HepG2 (cell line): Measurements from ENCODE around the gene TNFAIP3. TPM values are rescaled to one million over a fixed set of nuclear protein-coding genes. Genes with fewer than 3 reads are reported as not detected.

Source experiments
- ATM ChIP-seq: fragments of 450-650 bp; IDR thresholded peaks from 2 replicates; pipeline ENCODE4 v1.7.1; 2017; ENCODE audit warnings: mild to moderate bottlenecking, borderline replicate concordance
- HHEX ChIP-seq: IDR thresholded peaks from 2 replicates; pipeline ENCODE4 v1.6.1; 2016; ENCODE audit warnings: control low read depth
- MAZ ChIP-seq, 2 experiments: sonication (generic) in 1 of 2; formaldehyde crosslinking in 1 of 2; IDR thresholded peaks; 2 replicates each; pipeline versions ENCODE4 v1.5.0 to v1.6.1; 2012 to 2020; ENCODE audit warnings: low read depth in 2 of 2, mild to moderate bottlenecking in 2 of 2, borderline replicate concordance in 1 of 2, improper control_type of control experiment in 1 of 2, low read length in 1 of 2, missing genetic modification reagents in 1 of 2, moderate library complexity in 1 of 2
- ZNF354B ChIP-seq: sonication (generic); formaldehyde crosslinking; IDR thresholded peaks from 2 replicates; pipeline ENCODE4 v1.8.0; 2022; ENCODE audit warnings: mild to moderate bottlenecking, missing genetic modification reagents
- ZNF549 ChIP-seq: sonication (generic); formaldehyde crosslinking; IDR thresholded peaks from 2 replicates; pipeline ENCODE4 v1.5.0; 2020; ENCODE audit warnings: missing genetic modification reagents
- ZNF562 ChIP-seq: sonication (generic); formaldehyde crosslinking; IDR thresholded peaks from 2 replicates; pipeline ENCODE4 v1.8.0; 2022; ENCODE audit warnings: missing genetic modification reagents, borderline replicate concordance
- ZNF773 ChIP-seq: sonication (generic); formaldehyde crosslinking; IDR thresholded peaks from 2 replicates; pipeline ENCODE4 v1.4.0; 2020; ENCODE audit warnings: missing genetic modification reagents, borderline replicate concordance
- polyA plus RNA-seq, 8 experiments: library from polyadenylated mRNA; depleted of rRNA in 3 of 8; stranded (reverse) in 7 of 8; unstranded in 1 of 8; fragments of >200 nt; fragmentation: Illumina TruSeq in 4 of 8; extraction: Trizol in 4 of 8; gene quantifications; 2 replicates each; pipeline versions ENCODE4 v1.2.1 to v1.2.3, GENCODE V29; 2011 to 2016; ENCODE audit warnings: low read depth in 4 of 8, missing spikeins in 1 of 8, mixed read lengths in 1 of 8; ENCODE audit not compliant: insufficient read depth in 1 of 8
- total RNA-seq, 5 experiments: library from RNA; depleted of rRNA; stranded (reverse); fragments of >200 nt; fragmentation: Illumina TruSeq; extraction: Trizol; gene quantifications; 2 replicates each; pipeline ENCODE4 v1.2.3, GENCODE V29; 2016; ENCODE audit warnings: low read depth in 1 of 5
- TF ChIP-seq, protein P1 (sequence below): sonication (generic); formaldehyde crosslinking; IDR thresholded peaks from 2 replicates; pipeline ENCODE4 v1.5.0; 2020; ENCODE audit warnings: mild to moderate bottlenecking, missing genetic modification reagents, borderline replicate concordance
- TF ChIP-seq, protein P2 (sequence below): sonication (generic); formaldehyde crosslinking; IDR thresholded peaks from 2 replicates; pipeline ENCODE4 v1.9.0; 2022; ENCODE audit warnings: missing genetic modification reagents, mild to moderate bottlenecking, borderline replicate concordance
- TF ChIP-seq, protein P3 (sequence below), 2 experiments: sonication (generic) in 1 of 2; formaldehyde crosslinking in 1 of 2; IDR thresholded peaks; 2 replicates each; pipeline versions ENCODE4 v1.6.1 to v1.9.0; 2014 to 2022; ENCODE audit warnings: antibody characterized with exemption in 1 of 2, borderline replicate concordance in 1 of 2, inconsistent platforms in 1 of 2, low read depth in 1 of 2, missing genetic modification reagents in 1 of 2
- TF ChIP-seq, protein P4 (sequence below): sonication (generic); formaldehyde crosslinking; IDR thresholded peaks from 2 replicates; pipeline ENCODE4 v1.9.0; 2021; ENCODE audit warnings: missing genetic modification reagents, mild to moderate bottlenecking, borderline replicate concordance
- TF ChIP-seq, protein P5 (sequence below): sonication (generic); formaldehyde crosslinking; IDR thresholded peaks from 2 replicates; pipeline ENCODE4 v1.5.0; 2020; ENCODE audit warnings: mild to moderate bottlenecking, missing genetic modification reagents

Gene TNFAIP3
- total and polyA plus RNA-seq, 2 of the 13 experiments (the other 11 are each of a cell fraction or from before 2014, with no cell fraction given), result 28.2 to 47.1 TPM

DNA sequence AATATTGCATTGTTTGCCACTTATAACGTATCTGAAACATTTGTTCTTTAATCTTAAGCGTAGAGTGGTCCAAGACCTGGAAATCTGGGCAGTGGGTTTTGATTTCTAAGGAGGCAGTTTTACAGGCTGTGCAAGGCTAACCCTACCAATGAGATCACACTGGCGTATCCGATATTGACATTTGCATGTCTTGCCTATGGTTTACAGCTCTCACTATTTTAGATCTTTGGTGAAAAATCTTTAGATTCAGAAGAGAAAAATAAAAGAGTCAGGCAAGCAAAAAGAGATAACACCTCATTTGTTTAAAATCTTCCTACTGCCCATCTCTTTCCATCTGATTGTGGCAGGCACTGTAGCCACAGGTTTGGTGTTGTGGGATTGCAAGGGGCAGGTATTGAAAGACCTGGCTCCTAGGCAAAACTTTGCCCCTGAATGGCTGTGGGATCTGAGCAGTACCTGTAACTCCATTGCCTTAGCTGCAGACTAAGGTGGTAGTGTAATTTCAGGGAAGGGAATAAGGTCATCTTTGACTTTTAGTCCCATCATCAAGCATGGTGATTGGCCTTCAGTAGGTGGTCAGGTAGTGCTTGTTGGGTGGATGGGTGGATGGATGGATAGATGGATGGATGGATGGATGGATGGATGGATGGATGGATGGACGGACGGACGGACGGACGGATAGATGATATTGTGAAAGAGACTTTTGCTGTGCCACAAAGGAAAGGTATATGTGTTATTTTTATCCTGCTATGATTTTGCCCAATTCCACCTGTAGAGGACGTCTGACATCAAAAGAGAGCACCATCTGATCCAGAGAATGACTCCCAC lies 1.9 kb downstream of the TNFAIP3 start (continued):
- TF ChIP-seq, protein P1, sequence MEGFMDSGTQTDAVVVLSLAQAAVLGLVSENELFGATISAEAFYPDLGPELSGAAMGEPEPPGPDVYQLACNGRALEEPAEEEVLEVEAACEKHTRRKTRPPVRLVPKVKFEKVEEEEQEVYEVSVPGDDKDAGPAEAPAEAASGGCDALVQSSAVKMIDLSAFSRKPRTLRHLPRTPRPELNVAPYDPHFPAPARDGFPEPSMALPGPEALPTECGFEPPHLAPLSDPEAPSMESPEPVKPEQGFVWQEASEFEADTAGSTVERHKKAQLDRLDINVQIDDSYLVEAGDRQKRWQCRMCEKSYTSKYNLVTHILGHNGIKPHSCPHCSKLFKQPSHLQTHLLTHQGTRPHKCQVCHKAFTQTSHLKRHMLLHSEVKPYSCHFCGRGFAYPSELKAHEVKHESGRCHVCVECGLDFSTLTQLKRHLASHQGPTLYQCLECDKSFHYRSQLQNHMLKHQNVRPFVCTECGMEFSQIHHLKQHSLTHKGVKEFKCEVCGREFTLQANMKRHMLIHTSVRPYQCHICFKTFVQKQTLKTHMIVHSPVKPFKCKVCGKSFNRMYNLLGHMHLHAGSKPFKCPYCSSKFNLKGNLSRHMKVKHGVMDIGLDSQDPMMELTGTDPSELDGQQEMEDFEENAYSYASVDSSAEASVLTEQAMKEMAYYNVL, result peak; percentile 88; the same call in 1 of the 2 replicates
- TF ChIP-seq, protein P2, sequence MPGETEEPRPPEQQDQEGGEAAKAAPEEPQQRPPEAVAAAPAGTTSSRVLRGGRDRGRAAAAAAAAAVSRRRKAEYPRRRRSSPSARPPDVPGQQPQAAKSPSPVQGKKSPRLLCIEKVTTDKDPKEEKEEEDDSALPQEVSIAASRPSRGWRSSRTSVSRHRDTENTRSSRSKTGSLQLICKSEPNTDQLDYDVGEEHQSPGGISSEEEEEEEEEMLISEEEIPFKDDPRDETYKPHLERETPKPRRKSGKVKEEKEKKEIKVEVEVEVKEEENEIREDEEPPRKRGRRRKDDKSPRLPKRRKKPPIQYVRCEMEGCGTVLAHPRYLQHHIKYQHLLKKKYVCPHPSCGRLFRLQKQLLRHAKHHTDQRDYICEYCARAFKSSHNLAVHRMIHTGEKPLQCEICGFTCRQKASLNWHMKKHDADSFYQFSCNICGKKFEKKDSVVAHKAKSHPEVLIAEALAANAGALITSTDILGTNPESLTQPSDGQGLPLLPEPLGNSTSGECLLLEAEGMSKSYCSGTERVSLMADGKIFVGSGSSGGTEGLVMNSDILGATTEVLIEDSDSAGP (CRISPR knock-in tag), result peak; percentile 39; the same call in 1 of the 2 replicates
- TF ChIP-seq, protein P3, sequence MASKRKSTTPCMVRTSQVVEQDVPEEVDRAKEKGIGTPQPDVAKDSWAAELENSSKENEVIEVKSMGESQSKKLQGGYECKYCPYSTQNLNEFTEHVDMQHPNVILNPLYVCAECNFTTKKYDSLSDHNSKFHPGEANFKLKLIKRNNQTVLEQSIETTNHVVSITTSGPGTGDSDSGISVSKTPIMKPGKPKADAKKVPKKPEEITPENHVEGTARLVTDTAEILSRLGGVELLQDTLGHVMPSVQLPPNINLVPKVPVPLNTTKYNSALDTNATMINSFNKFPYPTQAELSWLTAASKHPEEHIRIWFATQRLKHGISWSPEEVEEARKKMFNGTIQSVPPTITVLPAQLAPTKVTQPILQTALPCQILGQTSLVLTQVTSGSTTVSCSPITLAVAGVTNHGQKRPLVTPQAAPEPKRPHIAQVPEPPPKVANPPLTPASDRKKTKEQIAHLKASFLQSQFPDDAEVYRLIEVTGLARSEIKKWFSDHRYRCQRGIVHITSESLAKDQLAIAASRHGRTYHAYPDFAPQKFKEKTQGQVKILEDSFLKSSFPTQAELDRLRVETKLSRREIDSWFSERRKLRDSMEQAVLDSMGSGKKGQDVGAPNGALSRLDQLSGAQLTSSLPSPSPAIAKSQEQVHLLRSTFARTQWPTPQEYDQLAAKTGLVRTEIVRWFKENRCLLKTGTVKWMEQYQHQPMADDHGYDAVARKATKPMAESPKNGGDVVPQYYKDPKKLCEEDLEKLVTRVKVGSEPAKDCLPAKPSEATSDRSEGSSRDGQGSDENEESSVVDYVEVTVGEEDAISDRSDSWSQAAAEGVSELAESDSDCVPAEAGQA (IDR thresholded peaks at IDR 0.05; ENCODE audit: low read depth), result no peak
- TF ChIP-seq, protein P3 (CRISPR knock-in tag; IDR thresholded peaks at IDR 0.05; ENCODE audit: borderline replicate concordance), result no peak
- no peak for TF ChIP-seq ZNF354B (CRISPR knock-in tag)
- no peak for TF ChIP-seq HHEX (CRISPR knock-in tag)
- no peak for TF ChIP-seq MAZ (IDR thresholded peaks at IDR 0.05; ENCODE audit: borderline replicate concordance, low read depth, low read length)
- TF ChIP-seq MAZ (CRISPR knock-in tag; IDR thresholded peaks at IDR 0.05; ENCODE audit: low read depth), result no peak
- TF ChIP-seq, protein P4, sequence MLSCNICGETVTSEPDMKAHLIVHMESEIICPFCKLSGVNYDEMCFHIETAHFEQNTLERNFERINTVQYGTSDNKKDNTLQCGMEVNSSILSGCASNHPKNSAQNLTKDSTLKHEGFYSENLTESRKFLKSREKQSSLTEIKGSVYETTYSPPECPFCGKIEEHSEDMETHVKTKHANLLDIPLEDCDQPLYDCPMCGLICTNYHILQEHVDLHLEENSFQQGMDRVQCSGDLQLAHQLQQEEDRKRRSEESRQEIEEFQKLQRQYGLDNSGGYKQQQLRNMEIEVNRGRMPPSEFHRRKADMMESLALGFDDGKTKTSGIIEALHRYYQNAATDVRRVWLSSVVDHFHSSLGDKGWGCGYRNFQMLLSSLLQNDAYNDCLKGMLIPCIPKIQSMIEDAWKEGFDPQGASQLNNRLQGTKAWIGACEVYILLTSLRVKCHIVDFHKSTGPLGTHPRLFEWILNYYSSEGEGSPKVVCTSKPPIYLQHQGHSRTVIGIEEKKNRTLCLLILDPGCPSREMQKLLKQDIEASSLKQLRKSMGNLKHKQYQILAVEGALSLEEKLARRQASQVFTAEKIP (CRISPR knock-in tag), result no peak
- no peak for TF ChIP-seq ATM
- no peak for TF ChIP-seq ZNF773 (CRISPR knock-in tag)
- TF ChIP-seq ZNF562 (CRISPR knock-in tag), result no peak
- TF ChIP-seq ZNF549 (CRISPR knock-in tag), result no peak
- TF ChIP-seq, protein P5, sequence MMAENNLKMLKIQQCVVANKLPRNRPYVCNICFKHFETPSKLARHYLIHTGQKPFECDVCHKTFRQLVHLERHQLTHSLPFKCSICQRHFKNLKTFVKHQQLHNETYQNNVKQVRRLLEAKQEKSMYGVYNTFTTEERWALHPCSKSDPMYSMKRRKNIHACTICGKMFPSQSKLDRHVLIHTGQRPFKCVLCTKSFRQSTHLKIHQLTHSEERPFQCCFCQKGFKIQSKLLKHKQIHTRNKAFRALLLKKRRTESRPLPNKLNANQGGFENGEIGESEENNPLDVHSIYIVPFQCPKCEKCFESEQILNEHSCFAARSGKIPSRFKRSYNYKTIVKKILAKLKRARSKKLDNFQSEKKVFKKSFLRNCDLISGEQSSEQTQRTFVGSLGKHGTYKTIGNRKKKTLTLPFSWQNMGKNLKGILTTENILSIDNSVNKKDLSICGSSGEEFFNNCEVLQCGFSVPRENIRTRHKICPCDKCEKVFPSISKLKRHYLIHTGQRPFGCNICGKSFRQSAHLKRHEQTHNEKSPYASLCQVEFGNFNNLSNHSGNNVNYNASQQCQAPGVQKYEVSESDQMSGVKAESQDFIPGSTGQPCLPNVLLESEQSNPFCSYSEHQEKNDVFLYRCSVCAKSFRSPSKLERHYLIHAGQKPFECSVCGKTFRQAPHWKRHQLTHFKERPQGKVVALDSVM (CRISPR knock-in tag), result no peak
